OCI-LY7 (cell line): ENCODE measurements around the gene SSPN. TPM values are rescaled to one million over a fixed set of nuclear protein-coding genes. Genes with fewer than 3 reads are reported as not detected.

Experiments used
- BruUV-seq: library from RNA; stranded (reverse); fragments of 400-500 nt; replicated peaks from 2 replicates; lab custom pipeline; 2021; lab: Mats Ljungman, UMichigan
- CTCF ChIA-PET: fragments of 300-600 bp; sonication (Branson Sonifier 250); formaldehyde crosslinking; loops from one replicate; lab custom pipeline; 2022; ENCODE audit warnings: antibody characterized with exemption; ENCODE audit not compliant: unreplicated experiment; lab: Charles Lee
- POLR2A ChIA-PET: fragments of 300-600 bp; sonication (Branson Sonifier 250); formaldehyde crosslinking; loops from one replicate; lab custom pipeline; 2022; ENCODE audit warnings: antibody characterized with exemption; lab: Charles Lee
- DNase-seq: peaks from one replicate; pipeline ENCODE4 v3.0.0-alpha.2; 2015; ENCODE audit warnings: low spot score
- H2AFZ ChIP-seq: fragments of 200-600 bp; sonication (generic), shearing (Covaris generic); 2 replicates; pipeline ENCODE4 v1.6.1; 2014; ENCODE audit warnings: mild to moderate bottlenecking, antibody characterized with exemption, low read length, moderate library complexity
- H3K27ac ChIP-seq: fragments of 200-600 bp; sonication (generic); 2 replicates; pipeline ENCODE4 v1.5.1; 2014; ENCODE audit warnings: mixed run types, low read depth, mild to moderate bottlenecking, moderate library complexity, low read length, inconsistent platforms; ENCODE audit not compliant: poor library complexity, severe bottlenecking
- H3K36me3 ChIP-seq: fragments of 200-600 bp; sonication (generic); 2 replicates; pipeline ENCODE4 v1.6.1; 2014; ENCODE audit warnings: mild to moderate bottlenecking, antibody characterized with exemption, low read length, moderate library complexity, mixed read lengths; ENCODE audit not compliant: insufficient read depth
- H3K4me1 ChIP-seq: fragments of 200-600 bp; sonication (generic); 2 replicates; pipeline ENCODE4 v1.5.1; 2014; ENCODE audit warnings: mild to moderate bottlenecking, low read length; ENCODE audit not compliant: insufficient read depth, poor library complexity, severe bottlenecking
- H3K4me2 ChIP-seq: fragments of 200-600 bp; sonication (generic); 2 replicates; pipeline ENCODE4 v1.6.1; 2014; ENCODE audit warnings: mild to moderate bottlenecking, low read length
- H3K4me3 ChIP-seq: fragments of 200-600 bp; sonication (generic); 2 replicates; pipeline ENCODE4 v1.5.1; 2014; ENCODE audit warnings: mild to moderate bottlenecking, low read depth, low read length; ENCODE audit not compliant: poor library complexity, severe bottlenecking
- H3K79me2 ChIP-seq: fragments of 200-600 bp; sonication (generic); 2 replicates; pipeline ENCODE4 v1.6.1; 2016; ENCODE audit warnings: low read depth, mild to moderate bottlenecking, low read length, moderate library complexity, mixed read lengths; ENCODE audit not compliant: insufficient read depth
- H3K9me2 ChIP-seq: fragments of 200-600 bp; sonication (generic); 2 replicates; pipeline ENCODE4 v1.6.1; 2016; ENCODE audit warnings: mild to moderate bottlenecking, low read length, mixed read lengths; ENCODE audit not compliant: insufficient read depth
- H3K9me3 ChIP-seq: fragments of 200-600 bp; sonication (generic); 2 replicates; pipeline ENCODE4 v1.6.1; 2014; ENCODE audit warnings: mild to moderate bottlenecking, mixed run types, low read length, mixed read lengths
- H4K20me1 ChIP-seq: fragments of 200-600 bp; sonication (generic); 2 replicates; pipeline ENCODE4 v1.6.1; 2014; ENCODE audit warnings: mild to moderate bottlenecking, antibody characterized with exemption, low read length, moderate library complexity, mixed read lengths; ENCODE audit not compliant: insufficient read depth
- CTCF ChIP-seq: fragments of 200-600 bp; sonication (generic); conservative IDR thresholded peaks from 2 replicates; pipeline ENCODE4 v1.5.1; 2014; ENCODE audit warnings: mild to moderate bottlenecking, antibody characterized with exemption, low read length, moderate library complexity, mixed read lengths
- EZH2phosphoT487 ChIP-seq: fragments of 200-600 bp; sonication (generic); IDR thresholded peaks from 2 replicates; pipeline ENCODE4 v1.6.1; 2018; ENCODE audit warnings: low read depth, borderline replicate concordance, mild to moderate bottlenecking, mixed run types, antibody characterized with exemption, low read length, moderate library complexity, mixed read lengths
- intact Hi-C: fragments of 100-400 bp; cut with micrococcal nuclease; formaldehyde crosslinking; loops from one replicate; pipeline ENCODE4 v1.10.0; 2022; ENCODE audit not compliant: unreplicated experiment
- total RNA-seq, 2 experiments: library from RNA; depleted of rRNA in 1 of 2; stranded (reverse); fragments of >200 nt in 1 of 2; shearing (Covaris generic) in 1 of 2; gene quantifications; 2 replicates each; pipeline ENCODE4 v1.2.3, GENCODE V29; 2014 to 2022

Gene SSPN
- total RNA-seq, 2 experiments from 2014 or later, result not detected

- POLR2A ChIA-PET, result interaction anchor here (0.6 kb wide), 1 partner anchor 157 kb away, joined by 3 read pairs; no protein-coding TSS in a partner anchor
Observed at GRCh38 chr12:26242683-26243082, 47.3 kb downstream of the SSPN start.

GRCh38 chr12:26244503-26244902 lies 49.1 kb downstream of the SSPN start:
- Histone ChIP-seq H3K4me3 (no peak overlapping the region), H3K9me2 (no peaks in the 10 kb centered on the region), H3K36me3 (no peaks in the 10 kb centered on the region), H3K79me2 (no peaks in the 10 kb centered on the region), H3K4me1 (no peaks in the 10 kb centered on the region), H2AFZ (no peak overlapping the region), H3K4me2 (no peak overlapping the region), H4K20me1 (no peaks in the 10 kb centered on the region), H3K9me3 (no peaks in the 10 kb centered on the region), H3K27ac (no peak overlapping the region)
- no peak for TF ChIP-seq EZH2phosphoT487
- no peak for TF ChIP-seq CTCF
- ChIA-PET CTCF (no interaction called here), POLR2A (no interaction called here)
- no peak for DNase-seq
- BruUV-seq, result no TSS peak
- intact Hi-C loops, result no loop called here

More at GRCh38 chr12:26242683-26243082, 47.3 kb downstream of the SSPN start:
- no peak overlapping the region for H3K4me2 ChIP-seq
- H3K4me3 ChIP-seq, result no peak overlapping the region
- H3K36me3 ChIP-seq, result no peaks in the 10 kb centered on the region
- H3K9me2 ChIP-seq, result no peaks in the 10 kb centered on the region
- TF ChIP-seq EZH2phosphoT487 (no peak), CTCF (no peak)
- intact Hi-C loops, result no loop called here
- H4K20me1 ChIP-seq, result no peaks in the 10 kb centered on the region
- no peak overlapping the region for H3K27ac ChIP-seq
- H3K9me3 ChIP-seq, result no peaks in the 10 kb centered on the region
- BruUV-seq, result no TSS peak
- no peaks in the 10 kb centered on the region for H3K79me2 ChIP-seq
- CTCF ChIA-PET, result no interaction called here
- no peak for DNase-seq
- H3K4me1 ChIP-seq, result no peaks in the 10 kb centered on the region
- no peak overlapping the region for H2AFZ ChIP-seq

GRCh38 chr12:26245175-26245942 lies 50.0 kb downstream of the SSPN start:
- DNase-seq, result no peak
- intact Hi-C loops, result no loop called here
- Histone ChIP-seq H4K20me1 (no peaks in the 10 kb centered on the region), H2AFZ (no peak overlapping the region), H3K4me1 (no peaks in the 10 kb centered on the region), H3K4me2 (no peak overlapping the region), H3K79me2 (no peaks in the 10 kb centered on the region), H3K9me2 (no peaks in the 10 kb centered on the region), H3K27ac (no peak overlapping the region), H3K36me3 (no peaks in the 10 kb centered on the region), H3K4me3 (no peak overlapping the region), H3K9me3 (no peaks in the 10 kb centered on the region)
- no TSS peak for BruUV-seq
- TF ChIP-seq CTCF, result no peak
- ChIA-PET POLR2A (no interaction called here), CTCF (no interaction called here)
